Measurements from ENCODE around the gene TMEM154. TPM values are rescaled to one million over a fixed set of nuclear protein-coding genes. Genes with fewer than 3 reads are reported as not detected.

The TMEM154 gene
- polyA plus RNA-seq, 3 donors, result 24.7 to 157 (median 117) TPM

DNA sequence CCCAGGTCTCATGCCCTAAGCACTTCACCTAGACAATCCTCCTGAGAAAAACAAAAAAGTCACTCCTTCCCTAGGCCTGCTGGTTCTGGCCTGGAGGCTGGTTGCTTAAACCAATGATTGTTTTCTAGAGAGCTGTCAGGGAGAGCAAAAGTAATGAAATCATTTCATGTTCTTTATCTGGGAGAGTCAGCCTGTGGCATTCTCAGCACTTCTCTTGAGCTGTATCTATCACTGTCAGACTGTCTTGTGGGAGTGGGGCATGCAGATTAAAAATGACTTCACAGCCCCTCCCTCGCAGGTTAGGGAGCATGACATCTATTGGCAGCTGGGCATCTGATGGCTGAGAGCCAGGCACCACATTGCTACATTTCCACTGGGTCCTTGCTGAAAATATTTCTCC lies 20.4 kb upstream of the TMEM154 start:
- DNase-seq, result no peak
- no peaks in the 10 kb centered on the region for H3K79me2 ChIP-seq (ENCODE audit: insufficient read depth, low read length)
- intact Hi-C loops (cut with micrococcal nuclease), result no loop called here
- H3K9me3 Mint-ChIP-seq, result peaks cover 5 to 18% (median 9%) of the 10 kb centered on the region in 7 donors
- no peak overlapping the region for H3K27ac ChIP-seq (ENCODE audit: low read depth in 1 of 2, low read length in 2 of 2)
- no peak overlapping the region for H2AFZ ChIP-seq (ENCODE audit: insufficient read depth, low read depth, low read length, poor library complexity, severe bottlenecking)
- H3K27me3 ChIP-seq (ENCODE audit: control insufficient read depth in 2 of 2, insufficient read depth in 2 of 2, low read length in 2 of 2), result no peaks in the 10 kb centered on the region
- no peak overlapping the region for H3K4me3 Mint-ChIP-seq
- H3K4me1 Mint-ChIP-seq, result peaks cover 25% of the 10 kb centered on the region
- TF ChIP-seq, protein P1, sequence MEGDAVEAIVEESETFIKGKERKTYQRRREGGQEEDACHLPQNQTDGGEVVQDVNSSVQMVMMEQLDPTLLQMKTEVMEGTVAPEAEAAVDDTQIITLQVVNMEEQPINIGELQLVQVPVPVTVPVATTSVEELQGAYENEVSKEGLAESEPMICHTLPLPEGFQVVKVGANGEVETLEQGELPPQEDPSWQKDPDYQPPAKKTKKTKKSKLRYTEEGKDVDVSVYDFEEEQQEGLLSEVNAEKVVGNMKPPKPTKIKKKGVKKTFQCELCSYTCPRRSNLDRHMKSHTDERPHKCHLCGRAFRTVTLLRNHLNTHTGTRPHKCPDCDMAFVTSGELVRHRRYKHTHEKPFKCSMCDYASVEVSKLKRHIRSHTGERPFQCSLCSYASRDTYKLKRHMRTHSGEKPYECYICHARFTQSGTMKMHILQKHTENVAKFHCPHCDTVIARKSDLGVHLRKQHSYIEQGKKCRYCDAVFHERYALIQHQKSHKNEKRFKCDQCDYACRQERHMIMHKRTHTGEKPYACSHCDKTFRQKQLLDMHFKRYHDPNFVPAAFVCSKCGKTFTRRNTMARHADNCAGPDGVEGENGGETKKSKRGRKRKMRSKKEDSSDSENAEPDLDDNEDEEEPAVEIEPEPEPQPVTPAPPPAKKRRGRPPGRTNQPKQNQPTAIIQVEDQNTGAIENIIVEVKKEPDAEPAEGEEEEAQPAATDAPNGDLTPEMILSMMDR (IDR thresholded peaks at IDR 0.05), result no peak
- WGBS (ENCODE audit: insufficient coverage), result 100% methylated on average over 1 of the region's 1 CpG
- H3K4me1 ChIP-seq (ENCODE audit: control insufficient read depth in 1 of 2, insufficient read depth in 2 of 2, low read length in 2 of 2), result peaks cover 21 to 28% of the 10 kb centered on the region in 2 donors
- peaks cover 7 to 12% of the 10 kb centered on the region in 2 donors for H3K9me3 ChIP-seq (replicated peaks in 1 of 2; ENCODE audit: control insufficient read depth in 1 of 2, insufficient read depth in 1 of 2, low read length in 2 of 2)
- H3K27ac Mint-ChIP-seq, result no peak overlapping the region
- peaks cover 2 to 11% (median 10%) of the 10 kb centered on the region in 3 donors for H3K27me3 Mint-ChIP-seq (ENCODE audit: low read depth in 3 of 3)
- H3K36me3 ChIP-seq (replicated peaks in 1 of 2; ENCODE audit: control insufficient read depth in 1 of 2, insufficient read depth in 2 of 2, low read length in 2 of 2), result no peaks in the 10 kb centered on the region
- no peaks in the 10 kb centered on the region for H3K36me3 Mint-ChIP-seq
- no peak overlapping the region for H3K9ac ChIP-seq (ENCODE audit: insufficient read depth, low read length, poor library complexity, severe bottlenecking)
- H3K4me3 ChIP-seq (replicated peaks in 1 of 3; ENCODE audit: low read depth in 2 of 3, low read length in 3 of 3), result no peak overlapping the region
- H3K4me2 ChIP-seq (replicated peaks; ENCODE audit: extremely low read depth, low read length, poor library complexity, severe bottlenecking), result no peak overlapping the region
- no peaks in the 10 kb centered on the region for H4K20me1 ChIP-seq (ENCODE audit: insufficient read depth, low read length)

DNA sequence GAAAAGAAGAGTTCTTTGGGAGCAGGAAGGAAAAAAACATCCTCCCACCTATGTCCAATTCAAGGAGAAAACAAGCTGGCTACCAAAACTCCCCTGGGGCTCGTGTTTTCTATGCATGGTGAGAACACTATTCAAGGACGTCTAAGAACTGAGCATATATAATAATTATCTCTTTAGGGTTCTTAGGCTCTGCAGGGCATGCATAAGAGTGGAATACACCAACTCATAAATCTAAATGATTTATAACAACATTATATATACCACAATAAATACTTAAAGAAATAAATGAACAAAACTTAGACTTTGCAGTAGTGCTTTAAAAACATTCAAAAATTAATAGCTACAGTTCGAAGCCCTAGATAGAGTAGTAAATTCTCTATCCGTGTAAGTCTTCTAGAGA lies 19.5 kb upstream of the TMEM154 start:
- intact Hi-C loops (cut with micrococcal nuclease), result no loop called here
- Histone ChIP-seq H3K4me3 (replicated peaks in 1 of 3; ENCODE audit: low read depth in 2 of 3, low read length in 3 of 3) (no peak overlapping the region), H3K9me3 (replicated peaks in 1 of 2; ENCODE audit: control insufficient read depth in 1 of 2, insufficient read depth in 1 of 2, low read length in 2 of 2) (peaks cover 4 to 7% of the 10 kb centered on the region in 2 donors), H3K79me2 (ENCODE audit: insufficient read depth, low read length) (no peaks in the 10 kb centered on the region), H3K27ac (ENCODE audit: low read depth in 1 of 2, low read length in 2 of 2) (no peak overlapping the region), H4K20me1 (ENCODE audit: insufficient read depth, low read length) (no peaks in the 10 kb centered on the region), H3K9ac (ENCODE audit: insufficient read depth, low read length, poor library complexity, severe bottlenecking) (no peak overlapping the region), H3K36me3 (replicated peaks in 1 of 2; ENCODE audit: control insufficient read depth in 1 of 2, insufficient read depth in 2 of 2, low read length in 2 of 2) (no peaks in the 10 kb centered on the region), H2AFZ (ENCODE audit: insufficient read depth, low read depth, low read length, poor library complexity, severe bottlenecking) (no peak overlapping the region), H3K27me3 (ENCODE audit: control insufficient read depth in 2 of 2, insufficient read depth in 2 of 2, low read length in 2 of 2) (no peaks in the 10 kb centered on the region), H3K4me1 (ENCODE audit: control insufficient read depth in 1 of 2, insufficient read depth in 2 of 2, low read length in 2 of 2) (peaks cover 21 to 28% of the 10 kb centered on the region in 2 donors), H3K4me2 (replicated peaks; ENCODE audit: extremely low read depth, low read length, poor library complexity, severe bottlenecking) (no peak overlapping the region)
- Mint-ChIP-seq H3K4me3 (no peak overlapping the region), H3K36me3 (no peaks in the 10 kb centered on the region), H3K27me3 (ENCODE audit: low read depth in 3 of 3) (peaks cover 2 to 11% (median 10%) of the 10 kb centered on the region in 3 donors), H3K9me3 (peaks cover 0 to 11% (median 5%) of the 10 kb centered on the region in 7 donors), H3K27ac (no peak overlapping the region), H3K4me1 (peaks cover 23% of the 10 kb centered on the region)
- WGBS (ENCODE audit: insufficient coverage), result no CpG with 5 or more reads among the region's 4 CpGs
- no peak for DNase-seq
- TF ChIP-seq, protein P1 (IDR thresholded peaks at IDR 0.05), result no peak
